ENCODE measurements around the gene SMCO3.
A peak's percentile ranks its signal among the peaks of the same experiment; 100 is the strongest.
"Not testable (repeated sequence)": the region's sequence is repeated elsewhere in the genome, so short reads cannot be mapped to it uniquely, and the experiment has no call there.

The SMCO3 gene

DNA sequence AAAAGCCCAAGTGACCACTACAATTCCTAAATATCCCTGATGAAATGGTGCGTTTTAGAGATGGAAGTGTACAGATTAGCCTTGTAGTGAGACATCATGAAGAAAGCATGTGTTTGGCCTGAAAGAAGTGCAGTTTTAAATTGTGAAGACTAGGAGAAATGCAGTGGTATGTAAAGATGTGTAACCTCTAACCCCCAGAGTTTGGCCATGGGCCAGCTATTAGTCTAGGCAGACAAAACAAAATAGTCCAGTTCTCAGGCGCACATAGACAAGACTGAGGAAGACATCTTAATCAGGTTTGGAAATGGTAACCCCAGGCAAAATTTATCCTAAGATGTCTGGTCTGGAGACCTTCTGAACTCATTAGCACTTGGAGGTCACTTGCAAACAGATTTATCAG, 34.1 kb downstream of the SMCO3 start:
- Histone ChIP-seq H3K27ac (no peak overlapping the region), H3K4me3 (no peak overlapping the region)

DNA sequence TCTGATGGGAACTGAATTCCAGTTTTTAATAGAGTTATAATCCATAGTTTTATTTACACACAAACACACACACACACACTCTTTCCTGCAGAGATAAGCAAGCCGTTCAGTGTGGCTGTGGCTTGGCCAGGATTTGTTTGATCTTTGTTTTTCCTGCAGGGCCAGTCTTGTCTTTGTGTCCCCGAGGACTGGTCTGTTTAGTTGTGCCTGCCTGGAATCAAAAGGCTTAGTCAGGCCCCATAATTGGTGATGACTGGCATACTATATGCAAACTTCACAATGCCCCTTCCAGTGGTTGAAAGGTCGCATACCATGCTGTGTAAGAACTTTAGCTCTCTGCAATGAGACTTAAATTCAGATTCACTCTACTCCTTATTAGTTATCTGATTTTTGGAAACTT, 36.7 kb downstream of the SMCO3 start:
- no peak overlapping the region for H3K27ac ChIP-seq
- H3K4me3 ChIP-seq, result no peak overlapping the region

- H3K4me3 ChIP-seq, result peak overlapping the region in 1 of 7 experiments; percentile 58
- peak overlapping the region in 12 of 21 experiments; percentile 89 to 96 (median 94) for H3K27ac ChIP-seq
Measured at GRCh38 chr12:14776236-14776961, 37.6 kb downstream of the SMCO3 start.

DNA sequence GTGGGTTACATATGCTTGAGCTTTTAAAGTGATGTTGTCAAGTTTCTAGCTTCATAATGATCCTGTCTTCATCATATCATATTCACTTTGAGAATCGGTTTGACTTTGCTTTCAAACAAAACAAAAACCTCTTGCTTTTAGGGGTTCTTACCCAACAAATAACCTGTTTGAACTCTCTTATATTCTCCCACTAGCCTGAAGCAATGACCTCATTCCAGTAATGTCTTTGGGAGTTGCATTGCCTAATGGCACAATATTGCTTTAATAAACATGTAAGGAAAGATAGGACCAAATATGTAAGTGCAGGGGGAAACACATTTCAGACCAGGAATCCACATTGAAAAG, 38.4 kb downstream of the SMCO3 start:
- Histone ChIP-seq H3K27ac (peak overlapping the region in 19 of 21 experiments; percentile 79 to 96 (median 92)), H3K4me3 (peak overlapping the region; percentile 58 to 83 (median 78))

DNA sequence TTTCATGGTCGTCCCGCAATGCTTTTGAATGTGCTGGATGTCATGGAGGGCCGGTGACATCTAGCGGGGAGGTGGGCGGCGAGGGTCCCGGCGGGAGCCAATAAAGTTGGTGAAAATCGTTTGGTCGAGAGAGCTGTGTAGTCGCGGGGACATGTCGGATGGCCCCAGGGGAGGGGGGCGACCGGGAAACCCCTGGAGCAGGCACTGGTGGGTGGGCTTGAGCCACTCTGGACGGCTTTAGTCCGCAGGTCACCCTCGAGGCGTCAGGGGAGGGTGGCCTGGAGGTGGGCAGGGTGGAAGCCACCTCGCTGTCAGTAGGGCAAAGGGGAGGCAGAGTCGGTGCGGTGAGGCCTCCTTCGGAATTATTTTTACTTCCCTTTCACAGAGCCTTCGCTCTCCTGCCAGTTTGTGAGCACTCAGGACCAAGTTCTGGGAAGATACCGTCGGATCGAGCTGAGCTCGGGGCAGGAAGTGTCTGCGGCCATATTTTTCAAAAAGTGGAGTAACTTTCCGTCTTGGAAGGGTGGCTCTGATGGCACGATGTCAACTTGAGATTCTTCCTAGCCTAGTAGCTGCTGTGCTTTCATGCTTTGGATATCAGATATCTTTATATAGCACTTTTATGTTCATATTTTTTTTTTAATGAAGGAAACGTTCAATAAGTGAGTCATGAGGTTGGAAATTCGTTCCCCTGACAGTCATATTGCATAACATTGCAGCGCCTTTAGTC, 38.9 kb downstream of the SMCO3 start:
- peak overlapping the region; percentile 74 to 96 (median 92) for H3K27ac ChIP-seq
- peak overlapping the region; percentile 58 to 83 (median 78) for H3K4me3 ChIP-seq

DNA sequence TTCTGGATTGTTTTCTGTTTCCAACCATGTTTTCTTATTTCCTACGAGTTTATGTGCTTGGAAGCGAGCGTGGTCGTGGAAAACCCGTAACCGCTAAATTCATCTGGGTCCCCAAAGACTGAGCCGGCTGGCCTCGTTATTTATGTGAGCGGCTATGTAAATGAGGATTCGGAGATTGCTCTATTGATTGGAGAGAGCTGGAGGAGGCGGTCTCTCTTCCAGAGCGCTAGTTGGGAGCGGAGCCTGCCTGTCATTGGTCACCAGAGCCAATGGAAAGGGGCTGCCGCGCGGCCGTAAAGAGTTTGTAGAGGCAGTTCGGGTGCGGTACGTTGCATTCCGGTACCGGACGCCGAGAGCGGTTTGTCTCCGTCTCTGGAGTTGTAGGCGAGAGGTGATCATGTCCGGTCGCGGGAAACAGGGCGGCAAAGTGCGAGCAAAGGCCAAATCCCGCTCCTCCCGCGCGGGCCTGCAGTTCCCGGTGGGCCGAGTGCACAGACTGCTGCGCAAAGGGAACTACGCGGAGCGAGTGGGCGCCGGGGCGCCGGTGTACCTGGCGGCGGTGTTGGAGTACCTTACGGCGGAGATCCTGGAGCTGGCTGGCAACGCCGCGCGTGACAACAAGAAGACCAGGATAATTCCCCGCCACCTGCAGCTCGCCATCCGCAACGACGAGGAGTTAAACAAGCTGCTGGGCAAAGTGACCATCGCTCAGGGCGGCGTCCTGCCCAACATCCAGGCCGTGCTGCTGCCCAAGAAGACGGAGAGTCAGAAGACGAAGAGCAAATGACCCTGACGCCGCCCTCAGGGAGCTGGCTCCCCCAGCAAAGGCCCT, 39.7 kb downstream of the SMCO3 start:
- H3K4me3 ChIP-seq, result peak overlapping the region; percentile 58 to 83 (median 78)
- H3K27ac ChIP-seq, result peak overlapping the region; percentile 74 to 96 (median 92)

- Histone ChIP-seq H3K27ac (peak overlapping the region in 18 of 21 experiments; percentile 61 to 96 (median 92)), H3K4me3 (peak overlapping the region; percentile 58 to 83 (median 78))
Measured at GRCh38 chr12:14773685-14774073, 40.3 kb downstream of the SMCO3 start.

DNA sequence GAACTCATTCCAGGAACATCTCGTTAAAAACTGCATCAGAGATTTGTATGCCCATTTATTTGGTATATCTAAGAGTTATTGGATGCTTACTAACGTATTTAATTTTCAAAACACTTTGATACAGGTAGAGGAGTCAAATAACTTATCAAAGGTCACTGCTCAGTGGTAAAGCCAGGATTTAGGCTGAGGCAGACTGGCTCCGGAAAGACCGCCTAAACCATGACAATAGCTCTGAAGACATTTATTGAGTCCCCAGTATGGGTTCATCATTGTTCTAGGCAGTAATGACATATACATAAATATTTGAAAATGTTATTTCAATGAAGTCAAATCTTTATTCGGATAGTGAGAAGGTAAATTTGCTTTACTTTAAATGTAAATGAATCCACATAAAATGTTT, 41.0 kb downstream of the SMCO3 start:
- peak overlapping the region in 2 of 21 experiments; percentile 95 to 96 for H3K27ac ChIP-seq
- no peak overlapping the region for H3K4me3 ChIP-seq

DNA sequence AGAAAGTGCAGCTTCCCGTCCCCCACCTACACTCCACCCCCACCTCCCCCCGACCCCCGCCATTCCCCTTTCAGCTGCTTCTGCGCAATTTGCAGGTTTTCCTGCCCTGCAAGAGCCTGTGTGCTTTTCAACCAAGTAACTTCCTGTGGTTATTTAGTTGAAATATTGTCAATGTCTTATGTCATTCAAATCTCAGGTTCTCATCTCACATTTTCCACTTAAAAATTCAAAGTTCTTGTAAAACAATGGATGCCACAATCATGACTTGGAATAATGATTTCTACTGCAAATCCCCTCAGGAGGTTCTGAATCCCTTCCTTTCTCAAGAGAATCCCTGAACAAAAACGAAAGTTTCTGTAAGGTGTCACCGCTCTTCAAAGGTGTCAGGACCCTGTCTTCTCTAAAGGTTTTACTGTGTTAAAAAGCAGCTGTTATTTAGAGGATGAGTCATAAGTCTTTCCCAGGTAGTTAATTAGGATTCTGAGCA, 42.3 kb downstream of the SMCO3 start:
- peak overlapping the region in 6 of 7 experiments; percentile 64 to 84 (median 74) for H3K4me3 ChIP-seq

DNA sequence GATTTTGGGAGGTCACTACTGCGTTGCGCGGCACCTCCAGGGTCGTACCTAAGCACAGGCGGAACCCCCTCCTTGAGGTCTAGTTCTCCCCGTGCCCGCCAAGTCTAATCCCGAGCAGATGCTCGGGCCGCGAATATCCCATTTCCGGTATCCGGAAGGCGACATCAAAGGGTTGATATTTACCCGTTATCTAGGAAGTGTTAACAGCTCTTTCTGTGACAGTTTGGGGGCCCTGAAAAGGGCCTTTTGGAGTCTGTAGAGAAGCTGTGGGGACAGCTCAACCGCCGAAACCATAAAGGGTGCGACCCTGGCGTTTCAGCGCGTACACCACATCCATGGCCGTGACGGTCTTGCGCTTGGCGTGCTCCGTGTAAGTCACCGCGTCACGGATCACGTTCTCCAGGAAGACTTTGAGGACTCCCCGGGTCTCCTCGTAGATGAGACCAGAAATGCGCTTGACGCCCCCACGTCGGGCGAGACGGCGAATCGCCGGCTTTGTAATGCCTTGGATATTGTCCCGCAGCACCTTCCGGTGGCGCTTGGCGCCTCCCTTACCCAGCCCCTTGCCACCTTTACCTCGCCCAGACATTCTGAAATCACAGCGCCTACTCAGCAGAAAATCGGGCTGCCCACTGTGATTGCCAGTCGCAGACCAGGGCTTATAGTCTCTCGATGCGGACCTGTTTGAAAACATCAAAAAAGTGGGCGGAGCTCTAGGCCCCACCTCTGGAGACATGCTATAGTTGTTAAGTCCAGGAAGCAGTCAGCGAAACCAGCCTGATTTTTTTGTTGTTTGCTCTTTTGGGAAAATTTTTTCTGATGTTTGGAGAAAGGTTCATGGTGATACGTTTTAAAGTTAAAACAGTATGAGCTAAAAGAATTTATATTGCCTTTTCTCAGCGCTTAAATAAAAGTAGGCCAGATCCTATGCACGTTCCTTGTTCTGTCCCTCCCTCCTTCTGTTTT, 43.2 kb downstream of the SMCO3 start:
- peak overlapping the region; percentile 70 to 96 (median 93) for H3K27ac ChIP-seq
- peak overlapping the region; percentile 64 to 84 (median 75) for H3K4me3 ChIP-seq

More for the DNA sequence above, 42.3 kb downstream of the SMCO3 start:
- peak overlapping the region in 20 of 21 experiments; percentile 84 to 96 (median 94) for H3K27ac ChIP-seq

- Histone ChIP-seq H3K27ac (peak overlapping the region; percentile 70 to 96 (median 93)), H3K4me3 (peak overlapping the region; percentile 64 to 84 (median 75))
Measured at GRCh38 chr12:14769969-14770495, 44.0 kb downstream of the SMCO3 start.

DNA sequence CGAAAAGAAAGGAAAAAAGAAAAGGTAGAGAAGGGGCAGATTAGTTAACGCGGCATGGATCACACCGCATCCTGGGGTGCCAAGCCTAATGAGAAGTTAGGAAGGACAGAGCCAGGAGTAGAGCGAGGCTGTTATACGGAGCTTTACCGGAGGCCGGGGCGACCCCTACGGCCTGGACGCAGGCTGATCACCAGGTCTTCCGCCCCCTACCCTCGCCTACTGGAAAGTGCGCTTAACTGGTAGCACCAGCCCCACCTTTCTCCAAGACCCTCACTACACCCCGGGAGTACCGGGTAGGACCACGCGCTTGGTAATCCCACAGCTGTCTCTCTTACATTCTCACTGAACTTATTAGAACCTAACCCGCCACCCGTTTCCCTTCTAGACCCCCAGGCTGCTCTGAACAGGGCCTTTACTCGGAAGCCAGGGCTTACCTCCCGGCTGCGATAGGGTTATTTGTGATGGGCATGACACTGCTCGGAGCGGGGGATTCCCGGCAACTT, 44.5 kb downstream of the SMCO3 start:
- H3K4me3 ChIP-seq, result peak overlapping the region; percentile 64 to 84 (median 75)
- peak overlapping the region in 20 of 21 experiments; percentile 41 to 96 (median 94) for H3K27ac ChIP-seq

DNA sequence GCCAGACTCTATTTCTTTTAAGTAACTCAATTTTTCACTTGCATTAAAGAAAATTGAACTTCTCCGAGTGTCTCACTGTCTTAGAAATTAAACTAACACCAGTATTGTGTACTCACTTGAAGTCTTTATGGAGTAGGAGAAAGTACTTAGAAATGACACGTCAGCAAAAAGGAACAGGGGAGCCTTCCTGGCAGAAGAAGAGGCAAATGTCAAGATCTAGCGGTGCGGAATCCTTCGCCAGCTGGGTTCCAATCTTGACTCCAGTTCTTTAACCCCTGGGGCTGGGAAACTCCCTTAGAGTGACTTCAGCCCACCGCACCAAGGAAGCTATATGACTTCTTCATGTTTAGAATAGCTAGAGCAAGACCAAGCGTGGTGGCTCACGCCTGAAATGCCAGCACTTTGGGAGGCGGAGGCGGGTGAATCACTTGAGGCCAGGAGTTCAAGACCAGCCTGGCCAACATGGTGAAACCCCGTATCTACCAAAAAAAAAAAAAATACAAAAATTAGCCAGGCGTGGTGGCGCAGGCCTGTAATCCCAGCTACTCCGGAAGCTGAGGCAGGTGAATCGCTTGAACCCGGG, 45.1 kb downstream of the SMCO3 start:
- peak overlapping the region; percentile 64 to 84 (median 75) for H3K4me3 ChIP-seq
- H3K27ac ChIP-seq, result peak overlapping the region in 20 of 21 experiments; percentile 41 to 96 (median 94)

DNA sequence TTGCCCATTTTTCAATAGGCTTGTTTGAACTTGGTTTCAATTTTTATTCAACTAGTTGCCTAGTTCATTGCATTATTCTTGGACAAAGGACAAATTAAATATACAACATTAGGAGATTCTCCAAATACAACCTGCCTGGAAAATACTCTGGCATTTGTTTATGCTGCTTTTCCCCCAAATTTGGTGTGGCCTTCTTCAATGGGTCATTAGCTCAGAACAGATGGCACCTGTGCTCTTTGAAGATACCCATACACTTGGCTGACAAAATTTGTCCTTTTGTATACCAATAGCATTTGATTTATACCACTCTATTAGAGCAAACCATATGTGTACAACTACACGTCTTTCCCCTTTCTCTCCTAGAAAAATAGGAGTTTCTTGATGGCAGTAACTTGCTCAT, 46.4 kb downstream of the SMCO3 start:
- Histone ChIP-seq H3K4me3 (peak overlapping the region in 1 of 7 experiments; percentile 75), H3K27ac (peak overlapping the region in 1 of 21 experiments; percentile 49)

DNA sequence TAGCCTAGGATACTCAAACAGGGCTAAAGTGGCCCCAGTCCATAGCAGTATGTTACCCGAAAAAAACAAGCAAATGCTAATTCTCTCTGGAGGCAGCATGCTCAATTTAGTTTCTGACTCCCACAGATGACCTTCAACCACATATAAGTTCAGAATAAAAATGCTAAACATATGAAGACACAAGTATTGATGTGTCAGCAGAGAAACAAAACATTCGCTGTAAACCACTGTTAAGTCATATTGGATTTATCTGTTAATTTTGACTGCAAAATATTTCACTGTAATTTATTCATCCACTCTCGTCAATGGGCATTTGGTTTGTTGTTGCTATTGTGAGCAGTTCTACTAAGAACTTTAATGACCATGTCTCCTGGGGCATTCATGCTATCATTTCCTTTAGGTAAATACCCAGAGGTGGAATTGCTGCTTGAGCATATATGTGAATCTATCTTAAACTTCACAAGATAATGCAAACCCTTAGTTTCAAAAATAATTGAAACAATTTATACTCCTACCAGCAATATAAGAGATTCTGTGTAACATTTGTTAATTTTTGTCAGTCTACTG, 47.2 kb downstream of the SMCO3 start:
- no peak overlapping the region for H3K27ac ChIP-seq

DNA sequence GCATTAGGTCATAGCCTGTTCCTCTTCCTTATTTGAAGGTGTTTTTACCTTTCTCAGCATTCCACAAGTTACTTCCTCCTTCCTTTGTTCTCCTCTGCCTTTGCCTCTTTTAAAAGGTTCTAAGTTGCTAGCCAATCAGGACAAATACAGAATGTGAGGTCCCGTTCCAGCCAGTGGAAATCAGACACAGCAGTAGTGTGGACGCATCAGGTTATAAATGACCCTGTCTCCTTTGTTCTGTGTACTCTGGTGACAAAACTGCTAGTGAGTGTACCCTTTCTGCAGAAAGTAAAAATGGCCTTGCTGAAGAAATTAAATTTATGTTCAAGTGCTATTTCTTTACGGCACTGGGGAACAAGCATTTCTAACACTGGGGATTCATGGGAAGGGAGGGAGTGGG, 48.0 kb downstream of the SMCO3 start:
- H3K27ac ChIP-seq, H3K4me3 ChIP-seq: not testable (repeated sequence)

More for the DNA sequence above, 47.2 kb downstream of the SMCO3 start:
- no peak overlapping the region for H3K4me3 ChIP-seq

GRCh38 chr12:14765398-14765797, 48.6 kb downstream of the SMCO3 start:
- Histone ChIP-seq H3K27ac (no peak overlapping the region), H3K4me3 (no peak overlapping the region)
